ENCODE data around the gene DAAM2. TPM values are rescaled to one million over a fixed set of nuclear protein-coding genes. Genes with fewer than 3 reads are reported as not detected.

DAAM2 gene
- total RNA-seq, 1 donor from 2014 or later, result not detected

DNA sequence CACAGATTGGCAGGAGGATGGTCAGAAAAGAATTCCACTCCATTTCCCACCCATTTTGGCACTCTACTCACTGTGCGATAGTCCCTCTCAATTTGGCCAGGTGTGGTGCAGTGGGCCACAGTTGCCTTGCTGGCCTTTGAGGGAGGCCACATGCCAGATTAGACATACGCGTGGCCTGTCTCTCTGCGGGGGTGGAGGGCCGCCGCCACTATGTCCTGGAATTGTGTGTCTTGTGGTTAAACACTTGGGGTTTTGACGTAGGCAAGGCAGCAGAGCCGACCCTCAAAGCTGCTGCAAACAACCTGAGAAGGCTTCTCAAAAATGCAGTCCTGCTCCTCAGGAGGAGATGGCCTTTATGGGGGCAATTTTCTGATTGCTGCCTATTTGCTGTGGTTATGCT is 4.9 kb upstream of the DAAM2 start:
- ATAC-seq (ENCODE audit: low read depth) (no peak), DNase-seq (no peak)
- H3K4me3 Mint-ChIP-seq, result no peak overlapping the region
- H3K27me3 Mint-ChIP-seq, result peaks cover 12% of the 10 kb centered on the region
- H3K36me3 Mint-ChIP-seq (ENCODE audit: low read depth), result no peaks in the 10 kb centered on the region
- intact Hi-C loops (cut with micrococcal nuclease), result no loop called here
- no peaks in the 10 kb centered on the region for H3K4me1 Mint-ChIP-seq
- H3K9me3 Mint-ChIP-seq, result peaks cover 11% of the 10 kb centered on the region
- ChIA-PET CTCF (no interaction called here), POLR2A (no interaction called here)
- TF ChIP-seq, protein P1, sequence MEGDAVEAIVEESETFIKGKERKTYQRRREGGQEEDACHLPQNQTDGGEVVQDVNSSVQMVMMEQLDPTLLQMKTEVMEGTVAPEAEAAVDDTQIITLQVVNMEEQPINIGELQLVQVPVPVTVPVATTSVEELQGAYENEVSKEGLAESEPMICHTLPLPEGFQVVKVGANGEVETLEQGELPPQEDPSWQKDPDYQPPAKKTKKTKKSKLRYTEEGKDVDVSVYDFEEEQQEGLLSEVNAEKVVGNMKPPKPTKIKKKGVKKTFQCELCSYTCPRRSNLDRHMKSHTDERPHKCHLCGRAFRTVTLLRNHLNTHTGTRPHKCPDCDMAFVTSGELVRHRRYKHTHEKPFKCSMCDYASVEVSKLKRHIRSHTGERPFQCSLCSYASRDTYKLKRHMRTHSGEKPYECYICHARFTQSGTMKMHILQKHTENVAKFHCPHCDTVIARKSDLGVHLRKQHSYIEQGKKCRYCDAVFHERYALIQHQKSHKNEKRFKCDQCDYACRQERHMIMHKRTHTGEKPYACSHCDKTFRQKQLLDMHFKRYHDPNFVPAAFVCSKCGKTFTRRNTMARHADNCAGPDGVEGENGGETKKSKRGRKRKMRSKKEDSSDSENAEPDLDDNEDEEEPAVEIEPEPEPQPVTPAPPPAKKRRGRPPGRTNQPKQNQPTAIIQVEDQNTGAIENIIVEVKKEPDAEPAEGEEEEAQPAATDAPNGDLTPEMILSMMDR (IDR thresholded peaks at IDR 0.05), result no peak
- H3K27ac Mint-ChIP-seq, result no peak overlapping the region

DNA sequence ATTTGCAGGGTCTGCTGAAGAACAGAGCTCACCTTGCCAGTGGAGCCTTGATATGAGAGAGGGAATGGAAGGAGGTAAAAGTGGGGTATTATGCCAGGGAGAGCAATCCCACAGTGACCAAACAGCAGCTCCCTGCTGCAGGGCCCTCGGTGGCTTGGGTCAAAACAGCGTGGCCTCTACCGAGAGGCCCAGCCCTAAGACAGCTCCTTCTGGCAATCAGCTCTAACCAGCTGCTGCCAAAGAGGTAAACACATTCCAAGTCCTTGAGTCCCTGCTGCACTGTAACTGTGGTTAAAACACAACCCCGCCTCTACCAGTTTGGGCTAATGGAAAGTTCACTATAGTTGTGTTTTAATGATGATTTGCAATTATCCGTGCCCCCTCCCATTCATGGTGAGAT is 1.4 kb upstream of the DAAM2 start:
- no peak for ATAC-seq (ENCODE audit: low read depth)
- Mint-ChIP-seq H3K27me3 (peaks cover 44% of the 10 kb centered on the region), H3K36me3 (ENCODE audit: low read depth) (no peaks in the 10 kb centered on the region)

GRCh38 chr6:39791311-39791710 is 865 bp upstream of the DAAM2 start:
- H3K36me3 Mint-ChIP-seq (ENCODE audit: low read depth), result no peaks in the 10 kb centered on the region
- H3K27ac Mint-ChIP-seq, result no peak overlapping the region
- no peak overlapping the region for H3K4me3 Mint-ChIP-seq
- H3K4me1 Mint-ChIP-seq, result no peaks in the 10 kb centered on the region
- no peak for ATAC-seq (ENCODE audit: low read depth)
- H3K9me3 Mint-ChIP-seq, result no peaks in the 10 kb centered on the region
- H3K27me3 Mint-ChIP-seq, result peaks cover 47% of the 10 kb centered on the region
- no peak for DNase-seq
- POLR2A ChIA-PET, result no interaction called here
- CTCF ChIA-PET, result no interaction called here
- intact Hi-C loops (cut with micrococcal nuclease), result no loop called here
- TF ChIP-seq, protein P1 (IDR thresholded peaks at IDR 0.05), result no peak

More for the DNA sequence above, 1.4 kb upstream of the DAAM2 start:
- intact Hi-C loops (cut with micrococcal nuclease), result no loop called here
- Mint-ChIP-seq H3K4me3 (no peak overlapping the region), H3K27ac (no peak overlapping the region), H3K4me1 (no peaks in the 10 kb centered on the region), H3K9me3 (no peaks in the 10 kb centered on the region)
- ChIA-PET CTCF (no interaction called here), POLR2A (no interaction called here)
- TF ChIP-seq, protein P1 (IDR thresholded peaks at IDR 0.05), result no peak
- DNase-seq, result no peak

GRCh38 chr6:39792540-39793450 is 619 bp downstream of the DAAM2 start:
- CTCF ChIA-PET, result no interaction called here
- POLR2A ChIA-PET, result no interaction called here
- no peaks in the 10 kb centered on the region for H3K4me1 Mint-ChIP-seq
- TF ChIP-seq, protein P1 (IDR thresholded peaks at IDR 0.05), result no peak
- ATAC-seq (ENCODE audit: low read depth) (no peak), DNase-seq (no peak)
- no peaks in the 10 kb centered on the region for H3K36me3 Mint-ChIP-seq (ENCODE audit: low read depth)
- intact Hi-C loops (cut with micrococcal nuclease), result no loop called here
- H3K27me3 Mint-ChIP-seq, result peaks cover 47% of the 10 kb centered on the region
- no peak overlapping the region for H3K4me3 Mint-ChIP-seq
- H3K27ac Mint-ChIP-seq, result no peak overlapping the region
- no peaks in the 10 kb centered on the region for H3K9me3 Mint-ChIP-seq

DNA sequence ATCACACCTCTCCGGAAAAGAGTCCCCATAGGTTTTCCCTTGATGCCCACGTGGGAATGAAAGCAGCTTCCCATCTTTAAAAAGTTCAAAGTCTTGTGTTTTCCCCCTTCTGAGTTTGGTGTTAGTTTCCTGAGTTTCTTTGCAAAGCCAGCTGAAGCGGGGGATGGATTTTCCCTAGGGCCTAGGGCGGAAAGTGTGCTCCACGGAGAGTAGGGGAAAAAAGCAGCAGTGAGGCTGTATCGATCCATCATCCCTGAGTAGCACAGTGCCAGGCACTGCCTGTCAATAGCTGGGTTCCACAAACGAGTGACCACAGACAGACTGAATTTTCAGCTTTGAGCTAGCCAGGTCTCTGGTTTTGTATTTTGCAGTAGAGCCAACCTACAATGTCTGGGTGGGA is 1.3 kb downstream of the DAAM2 start:
- H3K4me1 Mint-ChIP-seq, result no peaks in the 10 kb centered on the region
- no peaks in the 10 kb centered on the region for H3K9me3 Mint-ChIP-seq
- intact Hi-C loops (cut with micrococcal nuclease), result no loop called here
- ChIA-PET POLR2A (no interaction called here), CTCF (no interaction called here)
- H3K27ac Mint-ChIP-seq, result no peak overlapping the region
- DNase-seq (no peak), ATAC-seq (ENCODE audit: low read depth) (no peak)
- peaks cover 47% of the 10 kb centered on the region for H3K27me3 Mint-ChIP-seq
- no peak overlapping the region for H3K4me3 Mint-ChIP-seq
- no peaks in the 10 kb centered on the region for H3K36me3 Mint-ChIP-seq (ENCODE audit: low read depth)
- TF ChIP-seq, protein P1 (IDR thresholded peaks at IDR 0.05), result no peak
